CD8-positive, alpha-beta memory T cell (primary cell): ENCODE results near the gene USP22. TPM values are rescaled to one million over a fixed set of nuclear protein-coding genes. Genes with fewer than 3 reads are reported as not detected.

ENCODE experiments used
- CTCF ChIA-PET: fragments of 350-600 bp; sonication (Branson Sonifier 250); formaldehyde crosslinking; loops from one replicate; lab custom pipeline; 2021; ENCODE audit warnings: antibody characterized with exemption; lab: Charles Lee
- POLR2A ChIA-PET: fragments of 350-600 bp; sonication (Branson Sonifier 250); formaldehyde crosslinking; loops from one replicate; lab custom pipeline; 2021; ENCODE audit warnings: antibody characterized with exemption; lab: Charles Lee
- DNase-seq, 5 donors: peaks; one replicate each; pipeline versions ENCODE4 v3.0.0 to v3.0.0-alpha.2; 2020 to 2022; ENCODE audit warnings: mixed read lengths in 1 of 5
- H3K27ac ChIP-seq: one replicate; pipeline ENCODE4 v1.7.0; 2013; ENCODE audit warnings: low read depth, mild to moderate bottlenecking, low read length, moderate library complexity
- H3K27me3 ChIP-seq: 2 replicates; pipeline ENCODE4 v1.7.0; 2013; ENCODE audit warnings: low read length, mild to moderate bottlenecking; ENCODE audit not compliant: insufficient read depth, poor library complexity, severe bottlenecking
- H3K36me3 ChIP-seq: 2 replicates; pipeline ENCODE4 v1.7.0; 2013; ENCODE audit warnings: mild to moderate bottlenecking, low read length, moderate library complexity; ENCODE audit not compliant: insufficient read depth
- H3K4me1 ChIP-seq: 2 replicates; pipeline ENCODE4 v1.7.0; 2013; ENCODE audit warnings: mild to moderate bottlenecking, low read length, moderate library complexity; ENCODE audit not compliant: insufficient read depth
- H3K4me3 ChIP-seq: 2 replicates; pipeline ENCODE4 v1.7.0; 2013; ENCODE audit warnings: mild to moderate bottlenecking, low read length
- H3K9me3 ChIP-seq: 2 replicates; pipeline ENCODE4 v1.7.0; 2013; ENCODE audit warnings: mild to moderate bottlenecking, low read length
- H3K27ac Mint-ChIP-seq, 8 donors: one replicate each; pipeline ENCODE4 v1.8.0; 2020 to 2021; ENCODE audit warnings: mixed read lengths in 8 of 8, mild to moderate bottlenecking in 6 of 8, inconsistent platforms in 3 of 8, moderate library complexity in 3 of 8
- H3K27me3 Mint-ChIP-seq, 2 donors: one replicate each; pipeline ENCODE4 v1.8.0; 2020 to 2021; ENCODE audit warnings: mixed read lengths in 2 of 2, mild to moderate bottlenecking in 1 of 2, moderate library complexity in 1 of 2
- H3K36me3 Mint-ChIP-seq, 3 donors: one replicate each; pipeline ENCODE4 v1.8.0; 2020 to 2021; ENCODE audit warnings: mixed read lengths in 3 of 3, inconsistent platforms in 1 of 3, mild to moderate bottlenecking in 1 of 3
- H3K4me1 Mint-ChIP-seq, 3 donors: one replicate each; pipeline ENCODE4 v1.8.0; 2020 to 2021; ENCODE audit warnings: mixed read lengths in 3 of 3, inconsistent platforms in 1 of 3, mild to moderate bottlenecking in 1 of 3
- H3K4me3 Mint-ChIP-seq, 7 donors: one replicate each; pipeline ENCODE4 v1.8.0; 2020 to 2021; ENCODE audit warnings: mixed read lengths in 7 of 7, mild to moderate bottlenecking in 6 of 7, moderate library complexity in 4 of 7, inconsistent platforms in 2 of 7
- H3K9me3 Mint-ChIP-seq, 5 donors: one replicate each; pipeline ENCODE4 v1.8.0; 2020 to 2022; ENCODE audit warnings: mixed read lengths in 5 of 5, mild to moderate bottlenecking in 3 of 5, moderate library complexity in 2 of 5, inconsistent platforms in 1 of 5
- polyA plus RNA-seq: library from polyadenylated mRNA; unstranded; fragments of 300-500 nt; fragmentation: Illumina TruSeq; gene quantifications from one replicate; pipeline ENCODE4 v1.2.3, GENCODE V29; 2021
- total RNA-seq, 2 experiments: library from RNA; stranded (reverse); gene quantifications; one replicate each; pipeline ENCODE4 v1.2.3, GENCODE V29; 2021

Gene USP22
- total and polyA plus RNA-seq, 3 experiments from 2014 or later = 34.5 to 154 (median 146) TPM

DNA sequence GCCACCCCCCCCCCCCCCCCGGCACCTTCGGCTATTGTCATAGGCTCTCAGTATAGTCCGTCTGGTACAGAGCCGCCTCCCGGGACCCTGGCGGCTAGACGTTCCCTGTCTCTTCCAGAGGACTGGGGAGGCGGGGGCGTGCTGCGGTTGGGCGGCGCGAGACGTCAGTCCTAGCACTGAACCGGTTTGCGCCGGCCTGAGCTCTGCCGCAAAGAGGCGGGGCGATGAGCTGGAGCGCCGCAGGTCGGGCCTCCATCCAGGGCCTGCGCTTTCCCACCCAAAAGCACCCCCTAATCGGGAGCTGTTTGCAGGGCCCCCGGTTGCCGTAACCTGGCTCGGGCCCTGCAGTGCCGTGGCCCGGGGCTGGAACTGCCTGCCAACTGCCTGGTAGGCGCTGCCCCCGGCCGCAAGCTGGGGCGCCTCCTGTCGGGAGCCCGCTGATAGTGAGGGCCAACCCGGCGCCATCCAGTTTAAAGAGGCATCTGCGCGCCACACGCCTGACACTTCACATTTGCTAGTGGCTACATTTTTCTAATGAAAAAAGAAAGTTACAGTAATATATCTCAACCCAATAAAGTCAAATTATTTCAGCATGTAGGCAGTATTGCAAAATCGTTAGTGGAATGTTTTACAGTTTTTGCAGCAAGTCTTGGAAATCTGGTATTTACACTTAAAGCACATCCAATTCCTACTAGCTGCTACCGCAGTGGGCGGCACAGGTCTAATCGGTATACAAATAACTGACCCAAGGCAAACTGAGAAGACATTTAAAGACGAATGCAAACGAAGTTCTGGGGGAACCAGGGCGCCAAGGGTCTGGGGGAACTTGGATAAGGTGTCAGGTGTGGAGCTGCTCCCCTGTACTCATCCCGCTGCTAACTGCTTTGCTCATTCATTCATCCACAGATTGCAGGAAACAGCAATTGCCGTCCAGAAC, 753 bp upstream of the USP22 start:
- ChIA-PET CTCF (interaction anchor here (0.6 to 2.5 kb wide), 26 partner anchors 10 to 470 kb away, joined by 3 to 25 read pairs (median 5); partner anchors contain the start of genes DHRS7B and TMEM11), POLR2A (interaction anchor here (0.6 to 2.4 kb wide), 12 partner anchors 9 to 1066 kb away, joined by 3 to 29 read pairs (median 3); partner anchors contain the start of genes AKAP10, DHRS7B and NATD1)
- Histone ChIP-seq H3K27me3 (no peaks in the 10 kb centered on the region), H3K27ac (peak overlapping the region; percentile 91), H3K9me3 (no peaks in the 10 kb centered on the region), H3K4me1 (peaks cover 27% of the 10 kb centered on the region), H3K4me3 (peak overlapping the region; percentile 57), H3K36me3 (no peaks in the 10 kb centered on the region)
- peak; percentile 96 to 98 (median 96) for DNase-seq
- Mint-ChIP-seq H3K9me3 (no peaks in the 10 kb centered on the region), H3K36me3 (peaks cover 0 to 12% (median 1%) of the 10 kb centered on the region in 3 donors), H3K4me3 (peak overlapping the region; percentile 77 to 91 (median 84)), H3K4me1 (peaks cover 30 to 36% (median 35%) of the 10 kb centered on the region in 3 donors), H3K27ac (peak overlapping the region; percentile 91 to 96 (median 94)), H3K27me3 (peaks cover under 1 to 1% of the 10 kb centered on the region in 2 donors)

- Histone ChIP-seq H3K4me3 (peak overlapping the region; percentile 76), H3K36me3 (no peaks in the 10 kb centered on the region), H3K27me3 (no peaks in the 10 kb centered on the region), H3K9me3 (no peaks in the 10 kb centered on the region), H3K27ac (peak overlapping the region; percentile 89), H3K4me1 (peaks cover 36% of the 10 kb centered on the region)
- ChIA-PET CTCF (interaction anchor here (1.8 to 2.5 kb wide), 2 partner anchors 48 to 471 kb away, joined by 5 to 13 read pairs; no protein-coding TSS in a partner anchor), POLR2A (interaction anchor here (2.4 kb wide), 1 partner anchor 7 kb away, joined by 29 read pairs; no protein-coding TSS in a partner anchor)
- DNase-seq = peak; percentile 47 to 77 (median 53)
- Mint-ChIP-seq H3K36me3 (peaks cover 0 to 21% (median 3%) of the 10 kb centered on the region in 3 donors), H3K4me3 (peak overlapping the region; percentile 84 to 97 (median 91)), H3K27ac (peak overlapping the region; percentile 85 to 96 (median 93)), H3K9me3 (no peaks in the 10 kb centered on the region), H3K27me3 (peaks cover 0 to 1% of the 10 kb centered on the region in 2 donors), H3K4me1 (peaks cover 39 to 51% (median 47%) of the 10 kb centered on the region in 3 donors)
Observed at GRCh38 chr17:21041741-21042457, 912 bp downstream of the USP22 start.

- Histone ChIP-seq H3K9me3 (no peaks in the 10 kb centered on the region), H3K36me3 (no peaks in the 10 kb centered on the region), H3K27me3 (no peaks in the 10 kb centered on the region), H3K27ac (no peak overlapping the region), H3K4me1 (peaks cover 54% of the 10 kb centered on the region), H3K4me3 (no peak overlapping the region)
- peaks cover 0 to 1% of the 10 kb centered on the region in 2 donors for H3K27me3 Mint-ChIP-seq
- H3K4me1 Mint-ChIP-seq = peaks cover 55 to 69% (median 66%) of the 10 kb centered on the region in 3 donors
- CTCF ChIA-PET = interaction anchor here (1.6 kb wide), 1 partner anchor 61 kb away, joined by 4 read pairs; no protein-coding TSS in a partner anchor
- peaks cover 0 to 27% (median 8%) of the 10 kb centered on the region in 3 donors for H3K36me3 Mint-ChIP-seq
- H3K4me3 Mint-ChIP-seq = peak overlapping the region; percentile 83 to 97 (median 91)
- peak overlapping the region; percentile 64 to 96 (median 90) for H3K27ac Mint-ChIP-seq
- H3K9me3 Mint-ChIP-seq = no peaks in the 10 kb centered on the region
- POLR2A ChIA-PET = no interaction called here
- DNase-seq = peak in 3 of 5 donors; percentile 9 to 44 (median 20)
Observed at GRCh38 chr17:21039839-21040575, 2.8 kb downstream of the USP22 start.

GRCh38 chr17:21037117-21037803, 5.6 kb downstream of the USP22 start:
- no peaks in the 10 kb centered on the region for H3K27me3 Mint-ChIP-seq
- H3K4me1 Mint-ChIP-seq = peaks cover 66 to 85% (median 77%) of the 10 kb centered on the region in 3 donors
- no peak for DNase-seq
- H3K36me3 Mint-ChIP-seq = peaks cover 0 to 30% (median 8%) of the 10 kb centered on the region in 3 donors
- no peaks in the 10 kb centered on the region for H3K9me3 Mint-ChIP-seq
- H3K4me3 Mint-ChIP-seq = peak overlapping the region in 2 of 7 donors; percentile 5 to 32
- no peaks in the 10 kb centered on the region for H3K27me3 ChIP-seq
- H3K4me3 ChIP-seq = no peak overlapping the region
- ChIA-PET CTCF (no interaction called here), POLR2A (no interaction called here)
- H3K36me3 ChIP-seq = peaks cover under 1% of the 10 kb centered on the region
- peak overlapping the region in 6 of 8 donors; percentile 0 to 74 (median 28) for H3K27ac Mint-ChIP-seq
- H3K4me1 ChIP-seq = peaks cover 68% of the 10 kb centered on the region
- no peaks in the 10 kb centered on the region for H3K9me3 ChIP-seq
- no peak overlapping the region for H3K27ac ChIP-seq

GRCh38 chr17:21036361-21036881, 6.4 kb downstream of the USP22 start:
- Mint-ChIP-seq H3K4me3 (peak overlapping the region in 6 of 7 donors; percentile 23 to 47 (median 28)), H3K4me1 (peaks cover 69 to 90% (median 81%) of the 10 kb centered on the region in 3 donors), H3K9me3 (no peaks in the 10 kb centered on the region), H3K27me3 (no peaks in the 10 kb centered on the region), H3K36me3 (peaks cover 0 to 28% (median 8%) of the 10 kb centered on the region in 3 donors), H3K27ac (peak overlapping the region in 6 of 8 donors; percentile 11 to 74 (median 44))
- CTCF ChIA-PET = no interaction called here
- H3K4me1 ChIP-seq = peaks cover 76% of the 10 kb centered on the region
- no peak overlapping the region for H3K27ac ChIP-seq
- DNase-seq = no peak
- no peaks in the 10 kb centered on the region for H3K9me3 ChIP-seq
- POLR2A ChIA-PET = no interaction called here
- H3K4me3 ChIP-seq = no peak overlapping the region
- peaks cover 4% of the 10 kb centered on the region for H3K36me3 ChIP-seq
- H3K27me3 ChIP-seq = no peaks in the 10 kb centered on the region

- Histone ChIP-seq H3K27ac (no peak overlapping the region), H3K9me3 (no peaks in the 10 kb centered on the region), H3K4me1 (peaks cover 83% of the 10 kb centered on the region), H3K27me3 (no peaks in the 10 kb centered on the region), H3K36me3 (peaks cover 4% of the 10 kb centered on the region), H3K4me3 (peak overlapping the region; percentile 24)
- Mint-ChIP-seq H3K4me3 (peak overlapping the region in 5 of 7 donors; percentile 38 to 88 (median 72)), H3K9me3 (no peaks in the 10 kb centered on the region), H3K27me3 (no peaks in the 10 kb centered on the region), H3K27ac (peak overlapping the region; percentile 31 to 93 (median 85)), H3K4me1 (peaks cover 71 to 90% (median 79%) of the 10 kb centered on the region in 3 donors), H3K36me3 (peaks cover 0 to 26% (median 8%) of the 10 kb centered on the region in 3 donors)
- no peak for DNase-seq
- POLR2A ChIA-PET = interaction anchor here (0.7 to 1.9 kb wide), 2 partner anchors 8 to 102 kb away, joined by 5 to 29 read pairs; partner anchors contain the start of gene USP22
- CTCF ChIA-PET = interaction anchor here (1.0 to 3.7 kb wide), 2 partner anchors 8 to 84 kb away, joined by 3 to 25 read pairs; partner anchors contain the start of gene USP22
Observed at GRCh38 chr17:21035406-21035805, 7.4 kb downstream of the USP22 start.
